CD14-positive monocyte (primary cell): ENCODE measurements around the gene TRPC4AP. TPM values are rescaled to one million over a fixed set of nuclear protein-coding genes. Genes with fewer than 3 reads are reported as not detected.

Experiments
- DNase-seq, 3 donors: peaks; one replicate each; pipeline ENCODE4 v3.0.0-alpha.2; 2011 to 2022
- H2AFZ ChIP-seq: 2 replicates; pipeline ENCODE4 v1.6.0; 2012; ENCODE audit warnings: mild to moderate bottlenecking, low read depth, low read length, inconsistent platforms; ENCODE audit not compliant: insufficient read depth, poor library complexity, severe bottlenecking
- H3K27ac ChIP-seq, 2 donors: 1 replicate in 1 of 2; 2 replicates in 1 of 2; pipeline ENCODE4 v1.5.1; 2012 to 2013; ENCODE audit warnings: low read length in 2 of 2, control low read depth in 1 of 2, inconsistent platforms in 1 of 2, low read depth in 1 of 2, mild to moderate bottlenecking in 1 of 2
- H3K27me3 ChIP-seq, 2 donors: one replicate each; pipeline versions ENCODE4 v1.6.0 to v1.6.1; 2011 to 2013; ENCODE audit warnings: low read length in 2 of 2; ENCODE audit not compliant: control insufficient read depth in 2 of 2, insufficient read depth in 2 of 2
- H3K36me3 ChIP-seq, 2 donors: replicated peaks in 1 of 2; 1 replicate in 1 of 2; 2 replicates in 1 of 2; pipeline versions ENCODE4 v1.5.1 to v1.6.1; 2012 to 2013; ENCODE audit warnings: low read length in 2 of 2, control low read depth in 1 of 2, inconsistent platforms in 1 of 2, mild to moderate bottlenecking in 1 of 2; ENCODE audit not compliant: insufficient read depth in 2 of 2, control insufficient read depth in 1 of 2
- H3K4me1 ChIP-seq, 2 donors: 1 replicate in 1 of 2; 2 replicates in 1 of 2; pipeline versions ENCODE4 v1.5.1 to v1.6.1; 2012 to 2013; ENCODE audit warnings: low read length in 2 of 2, control low read depth in 1 of 2, inconsistent platforms in 1 of 2, mild to moderate bottlenecking in 1 of 2, moderate library complexity in 1 of 2; ENCODE audit not compliant: insufficient read depth in 2 of 2, control insufficient read depth in 1 of 2
- H3K4me2 ChIP-seq: replicated peaks from 2 replicates; pipeline ENCODE3; 2012; ENCODE audit warnings: low read length, moderate library complexity, mild to moderate bottlenecking; ENCODE audit not compliant: poor library complexity, severe bottlenecking; ENCODE audit errors: extremely low read depth
- H3K4me3 ChIP-seq, 3 experiments: fragments of 200-600 bp in 1 of 3; sonication (generic) in 1 of 3; replicated peaks in 1 of 3; 1 replicate in 2 of 3; 2 replicates in 1 of 3; pipeline ENCODE4 v1.5.1; 2011 to 2013; ENCODE audit warnings: low read length in 3 of 3, mild to moderate bottlenecking in 3 of 3, control low read depth in 2 of 3, low read depth in 2 of 3, inconsistent platforms in 1 of 3, moderate library complexity in 1 of 3
- H3K79me2 ChIP-seq: 2 replicates; pipeline ENCODE4 v1.6.0; 2012; ENCODE audit warnings: mild to moderate bottlenecking, control low read depth, inconsistent platforms, low read length, moderate library complexity; ENCODE audit not compliant: insufficient read depth
- H3K9ac ChIP-seq: 2 replicates; pipeline ENCODE4 v1.6.0; 2017; ENCODE audit warnings: low read length, mild to moderate bottlenecking; ENCODE audit not compliant: insufficient read depth, poor library complexity, severe bottlenecking
- H3K9me3 ChIP-seq, 2 donors: replicated peaks in 1 of 2; 1 replicate in 1 of 2; 2 replicates in 1 of 2; pipeline versions ENCODE4 v1.5.1 to v1.6.1; 2012 to 2013; ENCODE audit warnings: low read length in 2 of 2, control low read depth in 1 of 2; ENCODE audit not compliant: control insufficient read depth in 1 of 2, insufficient read depth in 1 of 2
- H4K20me1 ChIP-seq: 2 replicates; pipeline ENCODE4 v1.6.0; 2012; ENCODE audit warnings: mild to moderate bottlenecking, low read length, control low read depth, moderate library complexity; ENCODE audit not compliant: insufficient read depth
- H3K27ac Mint-ChIP-seq, 7 donors: one replicate each; pipeline ENCODE4 v1.8.0; 2020; ENCODE audit warnings: mild to moderate bottlenecking in 7 of 7, mixed read lengths in 7 of 7, moderate library complexity in 6 of 7, inconsistent platforms in 2 of 7
- H3K27me3 Mint-ChIP-seq, 3 donors: one replicate each; pipeline ENCODE4 v1.8.0; 2021 to 2022; ENCODE audit warnings: low read depth in 3 of 3, mild to moderate bottlenecking in 3 of 3, mixed read lengths in 3 of 3, moderate library complexity in 3 of 3, inconsistent platforms in 1 of 3
- H3K36me3 Mint-ChIP-seq, 2 donors: one replicate each; pipeline ENCODE4 v1.8.0; 2020; ENCODE audit warnings: mixed read lengths in 2 of 2, inconsistent platforms in 1 of 2, mild to moderate bottlenecking in 1 of 2
- H3K4me1 Mint-ChIP-seq: one replicate; pipeline ENCODE4 v1.8.0; 2020; ENCODE audit warnings: mild to moderate bottlenecking, mixed read lengths
- H3K4me3 Mint-ChIP-seq, 2 donors: one replicate each; pipeline ENCODE4 v1.8.0; 2020; ENCODE audit warnings: mild to moderate bottlenecking in 2 of 2, mixed read lengths in 2 of 2, moderate library complexity in 1 of 2
- H3K9me3 Mint-ChIP-seq, 7 donors: one replicate each; pipeline ENCODE4 v1.8.0; 2020 to 2022; ENCODE audit warnings: mixed read lengths in 7 of 7, mild to moderate bottlenecking in 6 of 7, moderate library complexity in 6 of 7, inconsistent platforms in 2 of 7
- WGBS: methylation state at CpG from one replicate; pipeline ENCODE4 v1.1.5; 2013; ENCODE audit warnings: missing lambda C conversion rate; ENCODE audit not compliant: insufficient coverage; 5-methylcytosine and 5-hydroxymethylcytosine counted together
- intact Hi-C, 2 donors: fragments of 100-400 bp; cut with micrococcal nuclease; formaldehyde crosslinking; loops; one replicate each; pipeline versions ENCODE4 v1.15.0 to v1.15.1; 2023
- polyA plus RNA-seq, 3 donors: library from polyadenylated mRNA; depleted of rRNA in 1 of 3; unstranded in 2 of 3; stranded (reverse) in 1 of 3; fragments of 300-500 nt in 2 of 3; fragments of >200 nt in 1 of 3; fragmentation: Illumina TruSeq in 2 of 3; gene quantifications; 1 replicate in 2 of 3; 2 replicates in 1 of 3; pipeline ENCODE4 v1.2.3, GENCODE V29; 2012 to 2021
- TF ChIP-seq, protein P1 (sequence below): fragments of 200-600 bp; IDR thresholded peaks from one replicate; pipeline ENCODE4 v1.8.0; 2022; ENCODE audit warnings: antibody characterized with exemption, mild to moderate bottlenecking

The TRPC4AP gene
- polyA plus RNA-seq, 3 donors = 80.8 to 98.4 (median 88.6) TPM

DNA sequence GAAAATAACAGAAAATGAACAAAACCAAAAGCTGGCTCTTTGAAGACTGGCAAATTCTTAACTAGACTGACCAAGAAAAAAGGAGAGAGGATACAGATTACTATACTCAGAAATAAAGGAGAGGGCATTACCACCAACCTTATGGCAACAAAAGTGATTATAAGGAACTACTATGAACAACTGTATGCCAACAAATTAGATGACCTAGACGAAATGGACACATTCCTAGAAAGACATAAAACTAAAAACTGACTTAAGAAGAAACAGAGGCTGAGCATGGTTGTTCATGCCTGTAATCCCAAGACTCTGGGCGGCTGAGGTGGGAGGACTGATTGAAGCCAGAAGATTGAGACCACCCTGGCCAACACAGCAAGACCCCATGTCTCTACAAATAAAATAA, 33.5 kb downstream of the TRPC4AP start:
- no peak overlapping the region for H3K4me3 Mint-ChIP-seq
- H3K27ac Mint-ChIP-seq = peak overlapping the region in 2 of 7 donors; percentile 26 to 80
- no peak overlapping the region for H3K9ac ChIP-seq
- peaks cover 0 to 2% (median 0%) of the 10 kb centered on the region in 7 donors for H3K9me3 Mint-ChIP-seq
- peaks cover 84% of the 10 kb centered on the region for H3K79me2 ChIP-seq
- no CpG with 5 or more reads among the region's 2 CpGs for WGBS
- peaks cover 32 to 69% of the 10 kb centered on the region in 2 donors for H3K36me3 Mint-ChIP-seq
- H3K27me3 Mint-ChIP-seq = no peaks in the 10 kb centered on the region
- no peak overlapping the region for H2AFZ ChIP-seq
- no peak overlapping the region for H3K4me2 ChIP-seq
- H4K20me1 ChIP-seq = peaks cover 95% of the 10 kb centered on the region
- no peak overlapping the region for H3K4me3 ChIP-seq
- peaks cover 17 to 78% of the 10 kb centered on the region in 2 donors for H3K36me3 ChIP-seq
- peaks cover 19 to 23% of the 10 kb centered on the region in 2 donors for H3K4me1 ChIP-seq
- TF ChIP-seq, protein P1, sequence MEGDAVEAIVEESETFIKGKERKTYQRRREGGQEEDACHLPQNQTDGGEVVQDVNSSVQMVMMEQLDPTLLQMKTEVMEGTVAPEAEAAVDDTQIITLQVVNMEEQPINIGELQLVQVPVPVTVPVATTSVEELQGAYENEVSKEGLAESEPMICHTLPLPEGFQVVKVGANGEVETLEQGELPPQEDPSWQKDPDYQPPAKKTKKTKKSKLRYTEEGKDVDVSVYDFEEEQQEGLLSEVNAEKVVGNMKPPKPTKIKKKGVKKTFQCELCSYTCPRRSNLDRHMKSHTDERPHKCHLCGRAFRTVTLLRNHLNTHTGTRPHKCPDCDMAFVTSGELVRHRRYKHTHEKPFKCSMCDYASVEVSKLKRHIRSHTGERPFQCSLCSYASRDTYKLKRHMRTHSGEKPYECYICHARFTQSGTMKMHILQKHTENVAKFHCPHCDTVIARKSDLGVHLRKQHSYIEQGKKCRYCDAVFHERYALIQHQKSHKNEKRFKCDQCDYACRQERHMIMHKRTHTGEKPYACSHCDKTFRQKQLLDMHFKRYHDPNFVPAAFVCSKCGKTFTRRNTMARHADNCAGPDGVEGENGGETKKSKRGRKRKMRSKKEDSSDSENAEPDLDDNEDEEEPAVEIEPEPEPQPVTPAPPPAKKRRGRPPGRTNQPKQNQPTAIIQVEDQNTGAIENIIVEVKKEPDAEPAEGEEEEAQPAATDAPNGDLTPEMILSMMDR = no peak
- no peak overlapping the region for H3K27ac ChIP-seq
- H3K9me3 ChIP-seq = no peaks in the 10 kb centered on the region
- peaks cover 22% of the 10 kb centered on the region for H3K4me1 Mint-ChIP-seq
- intact Hi-C loops = no loop called here
- no peak for DNase-seq
- H3K27me3 ChIP-seq = no peaks in the 10 kb centered on the region

DNA sequence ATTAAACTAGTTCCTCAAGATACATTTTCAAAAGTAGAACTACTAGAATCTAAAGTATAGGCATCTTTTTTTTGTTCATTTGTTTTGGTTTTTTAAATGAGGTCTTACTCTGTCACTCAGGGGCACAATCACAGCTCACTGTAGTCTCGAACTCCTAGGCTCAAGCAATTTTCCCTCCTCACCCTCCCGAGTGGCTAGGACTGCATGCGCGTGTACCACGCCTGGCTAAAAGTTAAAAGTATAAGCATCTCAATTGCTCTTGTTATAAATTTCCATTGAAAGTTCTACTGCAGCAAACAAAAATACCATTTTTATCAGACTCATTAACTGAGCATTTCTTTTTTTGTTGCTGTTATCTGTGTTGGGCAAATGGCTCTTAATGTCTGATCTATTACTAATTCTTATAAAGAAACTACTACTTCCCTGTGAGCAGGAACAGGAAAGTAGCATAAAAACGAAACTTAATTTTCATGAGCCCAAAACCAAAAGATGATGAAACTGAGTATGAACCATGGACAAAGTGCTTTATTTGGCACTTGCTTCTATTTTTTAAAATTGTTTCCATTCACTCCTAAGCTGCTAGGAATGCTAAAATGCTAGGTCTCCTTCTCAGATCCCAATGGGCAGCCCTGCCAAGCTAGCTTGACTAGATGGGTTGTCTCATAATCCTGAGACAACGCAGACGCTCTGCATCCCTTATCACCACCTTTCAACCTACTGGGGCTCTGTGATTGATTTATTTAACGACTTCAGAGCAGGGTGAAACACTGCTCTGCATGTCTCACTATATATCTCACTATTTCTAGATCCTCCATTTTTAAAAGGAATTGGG, 36.9 kb downstream of the TRPC4AP start:
- Histone ChIP-seq H3K4me3 (no peak overlapping the region), H3K9ac (no peak overlapping the region), H3K79me2 (peaks cover 66% of the 10 kb centered on the region), H3K27ac (peak overlapping the region in 1 of 2 donors; percentile 65), H3K36me3 (peaks cover 24 to 83% of the 10 kb centered on the region in 2 donors), H3K27me3 (no peaks in the 10 kb centered on the region), H4K20me1 (peaks cover 66% of the 10 kb centered on the region), H3K4me2 (peak overlapping the region; percentile 33), H3K4me1 (peaks cover 19 to 23% of the 10 kb centered on the region in 2 donors), H3K9me3 (no peaks in the 10 kb centered on the region), H2AFZ (no peak overlapping the region)
- intact Hi-C loops = no loop called here
- peak; percentile 3 to 32 (median 25) for DNase-seq
- Mint-ChIP-seq H3K4me3 (peak overlapping the region; percentile 38 to 64), H3K27me3 (no peaks in the 10 kb centered on the region), H3K9me3 (peaks cover 0 to 2% (median 0%) of the 10 kb centered on the region in 7 donors), H3K27ac (peak overlapping the region in 6 of 7 donors; percentile 26 to 86 (median 78)), H3K36me3 (peaks cover 41 to 74% of the 10 kb centered on the region in 2 donors), H3K4me1 (peaks cover 19% of the 10 kb centered on the region)
- 80% methylated on average over 1 of the region's 9 CpGs for WGBS
- TF ChIP-seq, protein P1 = no peak
